Stomach (tissue), 9 donors: ENCODE results near the gene ZC3H12C. TPM values are rescaled to one million over a fixed set of nuclear protein-coding genes. Genes with fewer than 3 reads are reported as not detected.

ENCODE experiments used
- DNase-seq, 2 donors: peaks; one replicate each; pipeline versions ENCODE4 v3.0.0 to v3.0.0-alpha.2; 2013 to 2019
- H3K27ac ChIP-seq, 5 donors: fragments of 200-600 bp in 4 of 5; sonication (generic) in 4 of 5; one replicate each; pipeline ENCODE4 v1.5.1; 2013 to 2019; ENCODE audit warnings: mild to moderate bottlenecking in 1 of 5, moderate library complexity in 1 of 5
- H3K27me3 ChIP-seq, 3 donors: fragments of 200-600 bp; sonication (generic); one replicate each; pipeline ENCODE4 v1.5.1; 2017 to 2019; ENCODE audit warnings: mixed run types in 1 of 3
- H3K36me3 ChIP-seq, 4 donors: fragments of 200-600 bp; sonication (generic); 1 replicate in 3 of 4; 2 replicates in 1 of 4; pipeline ENCODE4 v1.5.1; 2016 to 2019
- H3K4me1 ChIP-seq, 4 donors: fragments of 200-600 bp; sonication (generic); one replicate each; pipeline ENCODE4 v1.5.1; 2016 to 2019
- H3K4me3 ChIP-seq, 4 donors: fragments of 200-600 bp; sonication (generic) in 3 of 4; one replicate each; pipeline ENCODE4 v1.5.1; 2016 to 2019; ENCODE audit warnings: mild to moderate bottlenecking in 1 of 4
- H3K9me3 ChIP-seq, 4 donors: fragments of 200-600 bp; sonication (generic); one replicate each; pipeline ENCODE4 v1.5.1; 2016 to 2019
- EP300 ChIP-seq: sonication (generic); formaldehyde crosslinking; IDR thresholded peaks from one replicate; pipeline ENCODE4 v1.6.1; 2017; ENCODE audit warnings: antibody characterized with exemption
- POLR2A ChIP-seq, 4 donors: fragments of 450-650 bp; IDR thresholded peaks; one replicate each; pipeline ENCODE4 v1.6.1; 2016; ENCODE audit warnings: antibody characterized with exemption in 4 of 4, control low read depth in 2 of 4, mild to moderate bottlenecking in 1 of 4, moderate library complexity in 1 of 4
- POLR2AphosphoS5 ChIP-seq, 3 donors: sonication (generic); formaldehyde crosslinking; IDR thresholded peaks; one replicate each; pipeline ENCODE4 v1.6.1; 2016; ENCODE audit warnings: antibody characterized with exemption in 3 of 3
- WGBS, 5 donors: extraction: QIAGEN DNeasy Blood & Tissue Kit in 3 of 5; methylation state at CpG; one replicate each; pipeline versions ENCODE4 v1.1.5 to v1.1.7; 2013 to 2018; 5-methylcytosine and 5-hydroxymethylcytosine counted together
- intact Hi-C: fragments of 100-400 bp; cut with DNase I; formaldehyde crosslinking; loops from one replicate; pipeline ENCODE4 v1.15.1; 2023; ENCODE audit warnings: low total_unique reads
- polyA plus RNA-seq, 3 donors: library from polyadenylated mRNA; stranded (reverse); fragments of 200-250 nt; gene quantifications; one replicate each; pipeline ENCODE4 v1.2.3, GENCODE V29; 2013
- total RNA-seq, 5 donors: library from RNA; depleted of rRNA; stranded (reverse); fragments of >200 nt; gene quantifications; one replicate each; pipeline versions ENCODE4 v1.1.0 to v1.2.3, GENCODE V29; 2014 to 2016
- TF ChIP-seq, protein P1 (sequence below), 7 experiments: fragments of 450-650 bp in 4 of 7; fragments of 200-600 bp in 3 of 7; sonication (generic) in 3 of 7; IDR thresholded peaks; one replicate each; pipeline ENCODE4 v1.5.1; 2016 to 2019; ENCODE audit warnings: antibody characterized with exemption in 7 of 7, control low read depth in 2 of 7, mild to moderate bottlenecking in 1 of 7
- donor health status: healthy with polysubstance abuse.
- donor health status: Bipolar disorder and iron deficiency.
- donor health status: healthy.

ZC3H12C gene
- total and polyA plus RNA-seq, 8 donors = 1.3 to 23.2 (median 8.3) TPM

GRCh38 chr11:110075847-110076208, 17.4 kb upstream of the ZC3H12C start:
- WGBS, 5 donors = 48 to 61% (median 54%) methylated on average over 4 of the region's 4 CpGs
- Histone ChIP-seq H3K36me3 (no peaks in the 10 kb centered on the region), H3K4me1 (peaks cover 0 to 8% (median 0%) of the 10 kb centered on the region in 4 donors), H3K9me3 (peaks cover 0 to 5% (median 2%) of the 10 kb centered on the region in 4 donors), H3K27me3 (no peaks in the 10 kb centered on the region), H3K27ac (no peak overlapping the region), H3K4me3 (no peak overlapping the region)
- TF ChIP-seq POLR2A (IDR thresholded peaks at IDR 0.05) (no peak), EP300 (no peak), POLR2AphosphoS5 (IDR thresholded peaks at IDR 0.05) (no peak)
- TF ChIP-seq, protein P1, sequence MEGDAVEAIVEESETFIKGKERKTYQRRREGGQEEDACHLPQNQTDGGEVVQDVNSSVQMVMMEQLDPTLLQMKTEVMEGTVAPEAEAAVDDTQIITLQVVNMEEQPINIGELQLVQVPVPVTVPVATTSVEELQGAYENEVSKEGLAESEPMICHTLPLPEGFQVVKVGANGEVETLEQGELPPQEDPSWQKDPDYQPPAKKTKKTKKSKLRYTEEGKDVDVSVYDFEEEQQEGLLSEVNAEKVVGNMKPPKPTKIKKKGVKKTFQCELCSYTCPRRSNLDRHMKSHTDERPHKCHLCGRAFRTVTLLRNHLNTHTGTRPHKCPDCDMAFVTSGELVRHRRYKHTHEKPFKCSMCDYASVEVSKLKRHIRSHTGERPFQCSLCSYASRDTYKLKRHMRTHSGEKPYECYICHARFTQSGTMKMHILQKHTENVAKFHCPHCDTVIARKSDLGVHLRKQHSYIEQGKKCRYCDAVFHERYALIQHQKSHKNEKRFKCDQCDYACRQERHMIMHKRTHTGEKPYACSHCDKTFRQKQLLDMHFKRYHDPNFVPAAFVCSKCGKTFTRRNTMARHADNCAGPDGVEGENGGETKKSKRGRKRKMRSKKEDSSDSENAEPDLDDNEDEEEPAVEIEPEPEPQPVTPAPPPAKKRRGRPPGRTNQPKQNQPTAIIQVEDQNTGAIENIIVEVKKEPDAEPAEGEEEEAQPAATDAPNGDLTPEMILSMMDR (IDR thresholded peaks at IDR 0.05) = no peak
- no peak for DNase-seq
- intact Hi-C loops = no loop called here

DNA sequence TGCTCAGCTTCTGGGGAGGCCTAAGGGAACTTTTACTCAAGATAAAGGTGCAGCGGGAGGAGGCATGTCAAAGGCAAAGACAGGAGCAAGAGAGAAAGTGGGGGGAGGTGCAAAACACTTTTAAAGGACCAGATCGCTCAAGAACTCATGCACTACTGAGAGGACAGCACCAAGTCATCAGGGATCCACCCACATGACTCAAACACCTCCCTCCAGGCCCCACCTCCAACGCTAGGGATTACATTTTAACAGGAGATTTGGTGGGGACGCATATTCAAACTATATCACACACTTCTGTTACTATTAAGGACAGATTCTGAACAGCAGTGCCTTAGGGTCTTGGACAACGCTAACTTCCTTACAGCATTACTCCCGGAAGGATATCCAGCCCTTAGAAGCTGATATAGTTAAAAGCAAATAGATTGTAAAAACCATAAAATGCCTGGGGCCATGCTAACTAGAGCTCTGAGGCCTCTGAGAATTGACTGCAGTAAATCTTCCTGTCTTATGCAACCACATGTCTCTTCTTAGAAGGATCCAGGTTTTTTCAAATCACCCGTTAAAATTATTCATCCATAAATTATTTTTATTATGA, 16.7 kb upstream of the ZC3H12C start:
- intact Hi-C loops = no loop called here
- peaks cover 0 to 8% (median 0%) of the 10 kb centered on the region in 4 donors for H3K4me1 ChIP-seq
- no peaks in the 10 kb centered on the region for H3K27me3 ChIP-seq
- peaks cover 0 to 5% (median 2%) of the 10 kb centered on the region in 4 donors for H3K9me3 ChIP-seq
- 40 to 71% (median 61%) methylated on average over 7 of the region's 7 CpGs for WGBS, 5 donors
- H3K36me3 ChIP-seq = no peaks in the 10 kb centered on the region
- TF ChIP-seq POLR2AphosphoS5 (IDR thresholded peaks at IDR 0.05) (no peak), POLR2A (IDR thresholded peaks at IDR 0.05) (no peak), EP300 (no peak)
- TF ChIP-seq, protein P1 (IDR thresholded peaks at IDR 0.05) = no peak
- DNase-seq = no peak
- no peak overlapping the region for H3K27ac ChIP-seq
- H3K4me3 ChIP-seq = no peak overlapping the region

- no peaks in the 10 kb centered on the region for H3K27me3 ChIP-seq
- WGBS, 5 donors = 55 to 77% (median 70%) methylated on average over 1 of the region's 1 CpG
- H3K27ac ChIP-seq = no peak overlapping the region
- TF ChIP-seq, protein P1 (IDR thresholded peaks at IDR 0.05) = no peak
- TF ChIP-seq POLR2AphosphoS5 (IDR thresholded peaks at IDR 0.05) (no peak), POLR2A (IDR thresholded peaks at IDR 0.05) (no peak), EP300 (no peak)
- H3K4me3 ChIP-seq = no peak overlapping the region
- H3K9me3 ChIP-seq = peaks cover 0 to 5% (median 2%) of the 10 kb centered on the region in 4 donors
- H3K4me1 ChIP-seq = peaks cover 0 to 8% (median 0%) of the 10 kb centered on the region in 4 donors
- DNase-seq = no peak
- intact Hi-C loops = no loop called here
- H3K36me3 ChIP-seq = no peaks in the 10 kb centered on the region
Measured at GRCh38 chr11:110077346-110077745, 15.8 kb upstream of the ZC3H12C start.

DNA sequence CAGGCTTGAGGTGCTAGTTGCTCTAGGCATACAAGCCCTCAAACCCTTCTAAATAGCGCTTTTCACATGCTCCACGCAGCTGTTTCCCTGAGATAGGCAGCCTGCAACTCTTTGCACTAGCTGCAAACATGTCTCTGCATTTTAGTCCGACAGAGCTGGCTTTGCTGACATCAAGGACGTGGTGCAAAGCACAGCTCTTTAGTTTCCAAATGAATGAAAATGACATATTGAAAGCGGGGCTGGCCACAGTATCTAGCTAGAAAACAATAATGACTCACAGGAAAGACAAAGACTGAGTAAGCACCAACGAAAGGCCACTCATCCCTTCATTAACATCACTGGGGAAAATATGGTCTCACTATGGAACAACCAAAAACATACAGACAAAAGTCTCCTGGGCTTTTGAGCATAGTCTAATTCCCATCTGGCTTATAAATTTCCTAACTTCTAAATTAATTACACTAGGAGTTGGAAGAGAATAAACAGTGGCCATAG, 15.3 kb upstream of the ZC3H12C start:
- H3K9me3 ChIP-seq = peaks cover 0 to 5% (median 2%) of the 10 kb centered on the region in 4 donors
- DNase-seq = peak in 1 of 2 donors; percentile 39
- no peaks in the 10 kb centered on the region for H3K27me3 ChIP-seq
- no peak overlapping the region for H3K27ac ChIP-seq
- no peaks in the 10 kb centered on the region for H3K36me3 ChIP-seq
- no peak overlapping the region for H3K4me3 ChIP-seq
- WGBS, 5 donors = 54 to 67% (median 60%) methylated on average over 6 of the region's 6 CpGs
- peaks cover 0 to 8% (median 0%) of the 10 kb centered on the region in 4 donors for H3K4me1 ChIP-seq
- no peak for TF ChIP-seq POLR2A (IDR thresholded peaks at IDR 0.05)
- no peak for TF ChIP-seq EP300
- TF ChIP-seq, protein P1 (IDR thresholded peaks at IDR 0.05) = no peak
- no peak for TF ChIP-seq POLR2AphosphoS5 (IDR thresholded peaks at IDR 0.05)
- intact Hi-C loops = no loop called here
